HFF-Myc (cell line): ENCODE results near the gene EXOC6B.
"Not testable (repeated sequence)": the region's sequence is repeated elsewhere in the genome, so short reads cannot be mapped to it uniquely, and the experiment has no call there.

Experiments used
- DNase-seq: peaks from one replicate; pipeline ENCODE4 v3.0.0-alpha.2; 2011; ENCODE audit warnings: low read depth; ENCODE audit errors: extremely low read depth
- H3K4me3 ChIP-seq: replicated peaks from 2 replicates; pipeline ENCODE4 v1.5.1; 2011; ENCODE audit warnings: low read depth, mild to moderate bottlenecking, control low read depth, low read length
- TF ChIP-seq, protein P1 (sequence below): IDR thresholded peaks from 2 replicates; pipeline ENCODE4 v1.5.1; 2012; ENCODE audit warnings: mild to moderate bottlenecking, low read depth, low read length, control low read depth; ENCODE audit errors: missing control alignments

EXOC6B gene

DNA sequence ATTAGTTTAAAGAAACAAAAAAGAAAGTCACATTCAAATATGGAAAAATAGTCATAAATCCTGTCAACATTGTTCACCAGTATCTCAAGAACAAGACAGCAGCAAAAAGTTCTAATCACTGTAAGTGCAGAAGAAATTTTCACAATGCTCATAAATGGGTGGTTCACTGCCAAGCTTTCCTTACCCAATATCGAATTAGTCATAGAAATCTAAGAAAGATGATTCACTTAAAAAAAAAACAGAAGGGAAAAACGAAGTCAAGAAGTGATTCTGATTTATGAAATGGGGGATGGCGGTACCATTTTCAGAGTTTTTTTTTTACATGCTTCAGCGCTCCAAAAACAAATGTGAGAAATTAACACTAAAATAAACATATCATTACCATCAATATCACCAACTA lies 156.7 kb downstream of the EXOC6B start:
- DNase-seq, result no peak
- no peak overlapping the region for H3K4me3 ChIP-seq
- TF ChIP-seq, protein P1, sequence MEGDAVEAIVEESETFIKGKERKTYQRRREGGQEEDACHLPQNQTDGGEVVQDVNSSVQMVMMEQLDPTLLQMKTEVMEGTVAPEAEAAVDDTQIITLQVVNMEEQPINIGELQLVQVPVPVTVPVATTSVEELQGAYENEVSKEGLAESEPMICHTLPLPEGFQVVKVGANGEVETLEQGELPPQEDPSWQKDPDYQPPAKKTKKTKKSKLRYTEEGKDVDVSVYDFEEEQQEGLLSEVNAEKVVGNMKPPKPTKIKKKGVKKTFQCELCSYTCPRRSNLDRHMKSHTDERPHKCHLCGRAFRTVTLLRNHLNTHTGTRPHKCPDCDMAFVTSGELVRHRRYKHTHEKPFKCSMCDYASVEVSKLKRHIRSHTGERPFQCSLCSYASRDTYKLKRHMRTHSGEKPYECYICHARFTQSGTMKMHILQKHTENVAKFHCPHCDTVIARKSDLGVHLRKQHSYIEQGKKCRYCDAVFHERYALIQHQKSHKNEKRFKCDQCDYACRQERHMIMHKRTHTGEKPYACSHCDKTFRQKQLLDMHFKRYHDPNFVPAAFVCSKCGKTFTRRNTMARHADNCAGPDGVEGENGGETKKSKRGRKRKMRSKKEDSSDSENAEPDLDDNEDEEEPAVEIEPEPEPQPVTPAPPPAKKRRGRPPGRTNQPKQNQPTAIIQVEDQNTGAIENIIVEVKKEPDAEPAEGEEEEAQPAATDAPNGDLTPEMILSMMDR, result no peak

DNA sequence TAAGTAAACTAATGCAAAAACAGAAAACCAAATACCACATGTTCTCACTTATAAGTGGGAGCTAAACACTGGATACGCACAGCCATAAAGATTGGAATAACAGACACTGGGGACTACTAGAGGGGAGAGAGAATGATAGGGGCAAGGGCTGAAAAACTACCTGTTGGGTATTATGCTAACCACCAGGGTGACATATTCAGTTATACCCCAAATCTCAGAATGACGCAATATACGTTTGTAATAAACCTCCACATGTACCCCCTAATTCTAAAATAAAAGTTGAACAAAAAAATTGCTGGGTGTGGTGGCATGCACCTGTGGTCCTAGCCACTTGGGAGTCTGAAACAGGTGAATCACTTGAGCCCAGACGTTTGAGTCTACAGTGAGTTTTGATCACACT lies 157.2 kb downstream of the EXOC6B start:
- no peak for DNase-seq
- TF ChIP-seq, protein P1, result no peak
- H3K4me3 ChIP-seq, result no peak overlapping the region

DNA sequence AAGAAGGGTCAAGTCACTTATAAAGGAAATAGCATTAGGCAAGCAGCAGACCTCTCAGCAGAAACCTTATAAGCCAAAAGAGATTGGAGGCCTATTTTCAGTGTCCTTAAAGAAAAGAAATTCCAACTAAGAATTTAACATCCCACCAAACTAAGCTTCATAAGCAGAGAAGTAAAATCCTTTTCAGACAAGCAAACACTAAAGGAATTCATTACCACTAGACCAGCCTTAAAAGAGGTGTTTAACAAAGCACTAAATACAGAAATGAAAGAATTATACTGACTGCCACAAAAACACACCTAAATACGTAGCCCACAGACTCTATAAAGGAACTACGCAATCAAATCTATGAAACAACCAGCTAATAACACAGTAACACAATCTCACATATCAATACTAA lies 160.4 kb downstream of the EXOC6B start:
- DNase-seq, result no peak
- TF ChIP-seq, protein P1, result no peak
- no peak overlapping the region for H3K4me3 ChIP-seq

GRCh38 chr2:72661985-72662384 lies 163.8 kb downstream of the EXOC6B start:
- DNase-seq, result no peak
- no peak overlapping the region for H3K4me3 ChIP-seq
- TF ChIP-seq, protein P1, result no peak

GRCh38 chr2:72649810-72650209 lies 176.0 kb downstream of the EXOC6B start:
- DNase-seq, result no peak
- no peak overlapping the region for H3K4me3 ChIP-seq
- TF ChIP-seq, protein P1, result no peak

DNA sequence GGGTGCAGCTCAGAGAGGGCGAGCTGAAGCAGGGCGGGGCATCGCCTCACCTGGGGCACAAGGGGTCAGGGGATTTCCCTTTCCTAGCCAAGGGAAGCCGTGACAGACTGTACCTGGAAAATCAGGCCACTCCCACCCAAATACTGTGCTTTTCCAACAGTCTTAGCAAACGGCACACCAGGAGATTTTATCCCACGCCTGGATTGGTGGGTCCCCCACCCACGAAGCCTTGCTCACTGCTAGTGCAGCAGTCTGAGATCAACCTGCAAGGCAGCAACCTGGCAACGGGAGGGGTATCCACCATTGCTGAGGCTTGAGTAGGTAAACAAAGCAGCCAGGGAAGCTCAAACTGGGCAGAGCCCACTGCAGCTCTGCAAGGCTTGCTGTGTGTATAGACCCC lies 184.6 kb downstream of the EXOC6B start:
- not testable (repeated sequence) for DNase-seq, H3K4me3 ChIP-seq

DNA sequence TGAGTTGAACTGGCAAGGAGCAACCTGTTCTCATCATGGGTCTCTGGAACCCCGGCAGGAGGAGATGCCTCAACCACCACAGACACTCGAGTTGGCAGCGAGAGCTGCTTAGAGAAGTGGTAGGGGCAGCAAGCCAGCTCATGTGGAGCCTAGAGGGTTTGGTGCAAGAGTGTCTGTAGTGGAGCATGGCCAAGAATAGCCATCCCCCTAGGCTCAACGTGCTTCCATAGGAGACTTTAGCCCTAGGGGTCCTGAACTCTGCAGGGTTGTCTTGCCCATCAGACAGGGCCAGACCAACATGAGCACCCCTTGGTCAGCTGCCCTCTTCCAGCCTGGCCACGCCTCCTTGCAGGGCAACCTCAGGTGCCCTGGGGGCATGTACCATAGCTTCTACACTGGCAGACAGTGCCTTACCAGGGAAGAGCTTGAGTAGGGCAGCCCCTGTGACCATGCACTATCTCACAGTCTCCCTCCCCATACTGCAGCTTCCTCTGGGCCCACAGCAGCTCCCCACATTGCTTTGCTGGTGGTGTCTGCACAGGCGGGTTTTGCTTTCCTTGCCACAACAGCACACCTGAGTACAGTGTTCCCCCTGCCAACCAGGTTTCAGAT lies 187.1 kb downstream of the EXOC6B start:
- no peak for DNase-seq
- TF ChIP-seq, protein P1, result no peak

More for the DNA sequence above, 187.1 kb downstream of the EXOC6B start:
- H3K4me3 ChIP-seq, result no peak overlapping the region
